Measurements from ENCODE around the gene TMEM115. TPM values are rescaled to one million over a fixed set of nuclear protein-coding genes. Genes with fewer than 3 reads are reported as not detected.

TMEM115 gene
- total and polyA plus RNA-seq, 9 of the 15 experiments (the other 6 are each of a cell fraction or from before 2014, with no cell fraction given), result 1.6 to 26.9 (median 14.1) TPM

- no peak for TF ChIP-seq REST (IDR thresholded peaks at IDR 0.05; ENCODE audit: borderline replicate concordance)
- no peak for TF ChIP-seq REST (CRISPR knock-in tag; IDR thresholded peaks at IDR 0.05; ENCODE audit: low read depth)
- peak; percentile 31 for TF ChIP-seq RBM25 (IDR thresholded peaks at IDR 0.05; ENCODE audit: low read depth, low read length, severe bottlenecking)
- peak; percentile 73 for TF ChIP-seq NUFIP1 (IDR thresholded peaks at IDR 0.05; ENCODE audit: partially characterized antibody)
- 0 out of 2 replicates have a peak, but pooled peaks have one; percentile 29 for TF ChIP-seq TFAP4 (CRISPR knock-in tag; IDR thresholded peaks at IDR 0.05; ENCODE audit: borderline replicate concordance)
- peak in 1 of 2 experiments; percentile 64; a peak in 1 of 4 replicates for TF ChIP-seq KDM4B (IDR thresholded peaks at IDR 0.05; ENCODE audit: borderline replicate concordance in 2 of 2, low read depth in 1 of 2)
- peak; percentile 95 for TF ChIP-seq VEZF1 (CRISPR knock-in tag; IDR thresholded peaks at IDR 0.05)
- TF ChIP-seq PYGO2 (tag; IDR thresholded peaks at IDR 0.05), result no peak
- TF ChIP-seq ZNF639 (CRISPR knock-in tag; conservative IDR thresholded peaks at IDR 0.05 in 1 of 2, IDR thresholded peaks at IDR 0.05 in 1 of 2), result peak in 1 of 2 experiments; percentile 61; a peak in 1 of 4 replicates
- peak; percentile 89 for TF ChIP-seq BHLHE40 (IDR thresholded peaks at IDR 0.05; ENCODE audit: low read length)
- TF ChIP-seq NEUROD1 (IDR thresholded peaks at IDR 0.05; ENCODE audit: borderline replicate concordance, low read depth, low read length, partially characterized antibody), result peak; percentile 97
- TF ChIP-seq FOSL1 (tag; conservative IDR thresholded peaks at IDR 0.05), result 0 out of 2 replicates have a peak, but pooled peaks have one; percentile 16
- peak; percentile 27 to 80; a peak in 3 of 4 replicates for TF ChIP-seq MAZ (CRISPR knock-in tag; conservative IDR thresholded peaks at IDR 0.05 in 1 of 2, IDR thresholded peaks at IDR 0.05 in 1 of 2)
Observed at GRCh38 chr3:50321336-50322114, 37.8 kb downstream of the TMEM115 start (continued).
